Measurements from ENCODE around the gene SZT2.

The SZT2 gene

DNA sequence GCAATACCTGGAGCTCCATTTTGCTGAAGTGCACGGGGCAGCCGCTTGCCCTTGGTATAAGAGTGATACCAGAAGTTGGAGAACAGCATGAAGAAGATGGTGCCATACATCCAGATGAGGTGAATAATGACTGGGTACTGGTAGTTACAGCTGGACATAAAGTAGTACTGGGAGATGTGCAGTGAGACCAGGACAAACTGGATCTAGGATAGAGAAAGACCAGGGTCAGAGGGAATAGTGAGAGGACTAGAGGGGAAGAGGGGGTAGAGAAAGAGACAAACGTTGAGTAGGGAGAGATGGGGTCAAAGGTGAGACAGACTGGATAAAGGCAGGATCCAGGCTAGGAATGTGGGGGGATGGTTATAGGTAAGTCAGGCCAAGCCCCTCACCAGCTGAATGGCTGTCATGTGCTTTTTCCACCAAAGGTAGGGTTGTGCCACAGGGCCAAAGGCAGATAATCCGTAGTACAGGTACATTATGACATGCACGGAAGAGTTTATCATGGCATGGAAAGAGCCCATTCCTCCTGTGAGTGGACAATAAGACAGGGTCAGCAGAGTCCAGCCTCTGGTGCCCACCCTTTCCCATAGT is 25.7 kb upstream of the SZT2 start:
- intact Hi-C loops (cut with DNase I; ENCODE audit: low total_unique reads) = loop anchor here (10.0 kb wide), 1 partner anchor 189 kb away; the partner anchor contains the start of genes CFAP57 and EBNA1BP2
- H3K27ac ChIP-seq = no peak overlapping the region
- DNase-seq = no peak
- H3K9me3 ChIP-seq = no peaks in the 10 kb centered on the region
- H3K4me1 ChIP-seq = peaks cover 0 to 30% (median 26%) of the 10 kb centered on the region in 4 donors
- no peak overlapping the region for H3K4me3 ChIP-seq
- peaks cover 29 to 55% (median 37%) of the 10 kb centered on the region in 3 donors for H3K36me3 ChIP-seq
- H3K27me3 ChIP-seq = no peaks in the 10 kb centered on the region
- TF ChIP-seq, protein P1, sequence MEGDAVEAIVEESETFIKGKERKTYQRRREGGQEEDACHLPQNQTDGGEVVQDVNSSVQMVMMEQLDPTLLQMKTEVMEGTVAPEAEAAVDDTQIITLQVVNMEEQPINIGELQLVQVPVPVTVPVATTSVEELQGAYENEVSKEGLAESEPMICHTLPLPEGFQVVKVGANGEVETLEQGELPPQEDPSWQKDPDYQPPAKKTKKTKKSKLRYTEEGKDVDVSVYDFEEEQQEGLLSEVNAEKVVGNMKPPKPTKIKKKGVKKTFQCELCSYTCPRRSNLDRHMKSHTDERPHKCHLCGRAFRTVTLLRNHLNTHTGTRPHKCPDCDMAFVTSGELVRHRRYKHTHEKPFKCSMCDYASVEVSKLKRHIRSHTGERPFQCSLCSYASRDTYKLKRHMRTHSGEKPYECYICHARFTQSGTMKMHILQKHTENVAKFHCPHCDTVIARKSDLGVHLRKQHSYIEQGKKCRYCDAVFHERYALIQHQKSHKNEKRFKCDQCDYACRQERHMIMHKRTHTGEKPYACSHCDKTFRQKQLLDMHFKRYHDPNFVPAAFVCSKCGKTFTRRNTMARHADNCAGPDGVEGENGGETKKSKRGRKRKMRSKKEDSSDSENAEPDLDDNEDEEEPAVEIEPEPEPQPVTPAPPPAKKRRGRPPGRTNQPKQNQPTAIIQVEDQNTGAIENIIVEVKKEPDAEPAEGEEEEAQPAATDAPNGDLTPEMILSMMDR (IDR thresholded peaks at IDR 0.05) = no peak

DNA sequence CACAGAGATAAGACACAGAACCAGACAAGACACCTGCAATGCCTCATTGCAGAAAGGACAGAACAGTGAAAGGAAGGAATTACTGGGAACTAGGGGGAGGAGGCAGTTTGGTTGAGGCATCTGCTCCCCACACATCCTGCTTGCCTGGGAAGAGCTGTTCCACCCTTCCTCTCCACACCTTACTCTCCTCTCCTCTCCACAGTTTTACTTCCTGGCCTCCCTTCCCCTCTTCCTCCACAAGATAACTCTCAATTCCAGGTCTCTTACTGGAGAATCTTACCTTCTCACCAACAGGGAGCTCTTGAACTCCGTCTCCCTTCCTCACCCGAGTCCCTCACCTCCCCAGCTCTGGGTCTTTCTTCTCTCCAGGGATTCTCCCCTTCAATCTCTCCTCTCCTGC is 24.0 kb upstream of the SZT2 start:
- TF ChIP-seq, protein P1 (IDR thresholded peaks at IDR 0.05) = no peak
- Histone ChIP-seq H3K36me3 (peaks cover 29 to 52% (median 37%) of the 10 kb centered on the region in 3 donors), H3K27me3 (no peaks in the 10 kb centered on the region), H3K4me3 (no peak overlapping the region), H3K9me3 (no peaks in the 10 kb centered on the region), H3K27ac (peak overlapping the region in 1 of 2 donors; percentile 93), H3K4me1 (peaks cover 0 to 32% (median 27%) of the 10 kb centered on the region in 4 donors)
- no peak for DNase-seq
- intact Hi-C loops (cut with DNase I; ENCODE audit: low total_unique reads) = loop anchor here (10.0 kb wide), 1 partner anchor 191 kb away; the partner anchor contains the start of genes CFAP57 and EBNA1BP2

DNA sequence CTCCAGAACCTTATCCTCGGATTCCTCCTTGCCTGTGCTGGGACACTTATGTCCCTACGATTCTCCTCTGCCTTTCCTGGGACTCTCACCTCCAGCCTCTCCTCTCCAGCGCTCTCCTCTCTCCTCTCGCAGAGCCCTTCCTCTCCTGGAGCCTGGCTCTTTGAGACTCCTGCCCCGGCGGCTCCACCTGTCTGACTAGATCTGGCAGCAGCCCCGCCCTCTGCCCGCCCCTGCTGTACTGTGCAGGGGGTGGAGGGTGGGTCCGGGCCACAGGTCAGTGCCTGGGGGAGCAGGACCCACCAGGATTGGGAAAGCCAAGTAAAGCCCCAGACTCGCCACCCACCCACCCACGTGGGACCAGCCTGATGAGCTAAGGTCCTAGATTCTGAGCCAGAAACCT is 23.5 kb upstream of the SZT2 start:
- Histone ChIP-seq H3K36me3 (peaks cover 29 to 47% (median 35%) of the 10 kb centered on the region in 3 donors), H3K4me3 (peak overlapping the region in 1 of 2 donors; percentile 96), H3K4me1 (peaks cover 0 to 32% (median 27%) of the 10 kb centered on the region in 4 donors), H3K27me3 (no peaks in the 10 kb centered on the region), H3K9me3 (no peaks in the 10 kb centered on the region), H3K27ac (peak overlapping the region; percentile 93 to 97)
- intact Hi-C loops (cut with DNase I; ENCODE audit: low total_unique reads) = loop anchor here (10.0 kb wide), 1 partner anchor 191 kb away; the partner anchor contains the start of genes CFAP57 and EBNA1BP2
- TF ChIP-seq, protein P1 (IDR thresholded peaks at IDR 0.05) = no peak
- peak in 1 of 2 donors; percentile 24 for DNase-seq

DNA sequence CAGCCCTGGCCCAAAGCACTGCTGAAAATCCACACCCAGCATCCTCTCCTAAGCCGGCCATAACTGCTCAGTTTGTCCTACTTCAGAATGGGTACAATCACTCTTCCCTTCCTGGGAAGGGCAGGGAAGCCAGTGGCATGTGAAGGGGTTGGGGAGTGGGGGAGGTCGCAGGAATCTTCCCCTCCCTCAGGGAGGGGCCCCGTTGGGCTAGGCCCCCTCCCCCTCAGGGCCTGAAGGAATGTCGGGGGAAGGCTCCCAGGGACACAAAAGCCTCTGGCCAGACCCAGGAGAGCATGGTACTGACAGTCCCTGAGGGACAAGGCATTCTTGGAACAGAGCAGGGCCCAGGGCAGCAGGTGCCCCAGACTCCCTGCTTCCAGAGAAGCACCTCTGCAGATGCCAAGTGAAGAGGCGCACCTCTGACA is 23.1 kb upstream of the SZT2 start:
- no peaks in the 10 kb centered on the region for H3K27me3 ChIP-seq
- peaks cover 0 to 32% (median 27%) of the 10 kb centered on the region in 4 donors for H3K4me1 ChIP-seq
- TF ChIP-seq, protein P1 (IDR thresholded peaks at IDR 0.05) = no peak
- H3K9me3 ChIP-seq = no peaks in the 10 kb centered on the region
- no peak for DNase-seq
- peak overlapping the region; percentile 93 to 97 for H3K27ac ChIP-seq
- H3K4me3 ChIP-seq = peak overlapping the region; percentile 77 to 96
- intact Hi-C loops (cut with DNase I; ENCODE audit: low total_unique reads) = loop anchor here (10.0 kb wide), 1 partner anchor 192 kb away; the partner anchor contains the start of genes CFAP57 and EBNA1BP2
- peaks cover 29 to 42% (median 31%) of the 10 kb centered on the region in 3 donors for H3K36me3 ChIP-seq

DNA sequence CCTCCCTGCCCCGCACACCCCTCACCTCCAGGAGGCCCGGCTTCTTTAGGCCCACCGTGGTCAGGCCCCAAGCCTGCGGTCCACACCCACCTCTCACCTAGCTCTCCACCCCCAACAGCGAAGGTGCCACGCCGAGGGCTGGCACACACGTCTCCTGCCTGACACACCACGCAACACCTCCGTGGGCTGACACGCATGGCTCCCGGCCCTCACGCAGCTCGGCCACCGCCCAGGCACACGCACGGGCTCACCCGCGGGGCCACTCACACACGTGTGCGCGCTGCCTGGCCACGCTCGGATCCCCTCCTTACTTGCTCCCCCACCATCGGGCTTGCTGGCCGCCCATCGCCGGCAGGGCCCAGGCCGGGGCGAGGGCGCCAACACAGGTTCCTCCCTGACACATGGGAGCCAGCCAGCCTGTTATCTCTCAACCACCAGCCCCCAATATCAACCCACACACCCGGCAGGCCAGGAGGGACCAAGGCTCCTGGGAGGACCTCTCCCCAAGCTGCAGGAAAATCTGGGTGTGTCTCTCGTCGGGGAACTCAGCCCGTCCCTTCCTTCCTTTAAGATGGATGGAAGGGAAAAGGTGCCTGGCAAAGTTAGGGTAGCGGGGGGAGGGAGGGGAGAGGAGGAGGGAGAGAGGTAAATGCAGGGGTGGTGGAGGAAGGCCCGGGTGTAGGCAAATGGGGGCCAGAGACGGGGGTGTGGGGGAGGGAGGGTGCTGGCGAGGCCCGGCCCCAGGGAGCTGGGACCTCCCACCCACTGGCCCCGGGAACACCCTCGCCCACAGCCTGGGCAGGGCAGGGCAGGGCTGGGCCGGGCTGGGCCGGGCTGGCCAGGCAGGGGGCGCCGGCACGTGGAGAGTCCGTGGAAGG is 22.4 kb upstream of the SZT2 start:
- intact Hi-C loops (cut with DNase I; ENCODE audit: low total_unique reads) = loop anchor here (10.0 kb wide), 1 partner anchor 192 kb away; the partner anchor contains the start of genes CFAP57 and EBNA1BP2

More for the DNA sequence above, 22.4 kb upstream of the SZT2 start:
- no peaks in the 10 kb centered on the region for H3K9me3 ChIP-seq
- peak overlapping the region; percentile 77 to 96 for H3K4me3 ChIP-seq
- H3K27me3 ChIP-seq = no peaks in the 10 kb centered on the region
- peaks cover 0 to 32% (median 27%) of the 10 kb centered on the region in 4 donors for H3K4me1 ChIP-seq
- H3K27ac ChIP-seq = peak overlapping the region; percentile 93 to 97
- DNase-seq = peak; percentile 25 to 74
- peaks cover 29 to 36% (median 31%) of the 10 kb centered on the region in 3 donors for H3K36me3 ChIP-seq
- TF ChIP-seq, protein P1 (IDR thresholded peaks at IDR 0.05) = no peak
